GM18873 (cell line): ENCODE results near the gene GPER1.

Experiments used
- ATAC-seq: cut with Tn5 transposase; IDR thresholded peaks from one replicate; pipeline ENCODE4 v1.9.1; 2021; ENCODE audit warnings: mild to moderate bottlenecking, moderate library complexity, moderate number of reproducible peaks; ENCODE audit not compliant: unreplicated experiment, low FRiP score

Gene GPER1

GRCh38 chr7:1100834-1101562 is 13.1 kb downstream of the GPER1 start:
- ATAC-seq = no peak

- ATAC-seq = no peak
Observed at GRCh38 chr7:1101563-1102431, 13.9 kb downstream of the GPER1 start.

- ATAC-seq = no peak
Observed at GRCh38 chr7:1103009-1103788, 15.3 kb downstream of the GPER1 start.

GRCh38 chr7:1103789-1104515 is 16.0 kb downstream of the GPER1 start:
- ATAC-seq = no peak

GRCh38 chr7:1104516-1105179 is 16.7 kb downstream of the GPER1 start:
- no peak for ATAC-seq

GRCh38 chr7:1105189-1105588 is 17.3 kb downstream of the GPER1 start:
- no peak for ATAC-seq

GRCh38 chr7:1106063-1106792 is 18.3 kb downstream of the GPER1 start:
- ATAC-seq = no peak

- ATAC-seq = no peak
Observed at GRCh38 chr7:1106793-1107421, 19.0 kb downstream of the GPER1 start.

GRCh38 chr7:1108264-1108920 is 20.5 kb downstream of the GPER1 start:
- ATAC-seq = no peak

- no peak for ATAC-seq
Observed at GRCh38 chr7:1109581-1110310, 21.8 kb downstream of the GPER1 start.

GRCh38 chr7:1110358-1110757 is 22.4 kb downstream of the GPER1 start:
- no peak for ATAC-seq

- no peak for ATAC-seq
Observed at GRCh38 chr7:1111156-1111555, 23.2 kb downstream of the GPER1 start.

GRCh38 chr7:1112109-1112508 is 24.2 kb downstream of the GPER1 start:
- ATAC-seq = no peak

GRCh38 chr7:1112625-1113547 is 25.0 kb downstream of the GPER1 start:
- ATAC-seq = no peak

- ATAC-seq = no peak
Observed at GRCh38 chr7:1113548-1113885, 25.6 kb downstream of the GPER1 start.

GRCh38 chr7:1114088-1114487 is 26.2 kb downstream of the GPER1 start:
- ATAC-seq = no peak

GRCh38 chr7:1114505-1114904 is 26.6 kb downstream of the GPER1 start:
- no peak for ATAC-seq
